LNCAP (cell line): ENCODE results near the gene RALGAPB.

Source experiments
- TF ChIP-seq, protein P1 (sequence below): fragments of 450-650 bp; IDR thresholded peaks from 2 replicates; pipeline ENCODE4 v1.5.1; 2017; ENCODE audit warnings: mild to moderate bottlenecking

Gene RALGAPB

GRCh38 chr20:38430679-38431325 is 41.8 kb upstream of the RALGAPB start:
- TF ChIP-seq, protein P1, sequence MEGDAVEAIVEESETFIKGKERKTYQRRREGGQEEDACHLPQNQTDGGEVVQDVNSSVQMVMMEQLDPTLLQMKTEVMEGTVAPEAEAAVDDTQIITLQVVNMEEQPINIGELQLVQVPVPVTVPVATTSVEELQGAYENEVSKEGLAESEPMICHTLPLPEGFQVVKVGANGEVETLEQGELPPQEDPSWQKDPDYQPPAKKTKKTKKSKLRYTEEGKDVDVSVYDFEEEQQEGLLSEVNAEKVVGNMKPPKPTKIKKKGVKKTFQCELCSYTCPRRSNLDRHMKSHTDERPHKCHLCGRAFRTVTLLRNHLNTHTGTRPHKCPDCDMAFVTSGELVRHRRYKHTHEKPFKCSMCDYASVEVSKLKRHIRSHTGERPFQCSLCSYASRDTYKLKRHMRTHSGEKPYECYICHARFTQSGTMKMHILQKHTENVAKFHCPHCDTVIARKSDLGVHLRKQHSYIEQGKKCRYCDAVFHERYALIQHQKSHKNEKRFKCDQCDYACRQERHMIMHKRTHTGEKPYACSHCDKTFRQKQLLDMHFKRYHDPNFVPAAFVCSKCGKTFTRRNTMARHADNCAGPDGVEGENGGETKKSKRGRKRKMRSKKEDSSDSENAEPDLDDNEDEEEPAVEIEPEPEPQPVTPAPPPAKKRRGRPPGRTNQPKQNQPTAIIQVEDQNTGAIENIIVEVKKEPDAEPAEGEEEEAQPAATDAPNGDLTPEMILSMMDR, result no peak

GRCh38 chr20:38432292-38432691 is 40.4 kb upstream of the RALGAPB start:
- TF ChIP-seq, protein P1, result no peak

DNA sequence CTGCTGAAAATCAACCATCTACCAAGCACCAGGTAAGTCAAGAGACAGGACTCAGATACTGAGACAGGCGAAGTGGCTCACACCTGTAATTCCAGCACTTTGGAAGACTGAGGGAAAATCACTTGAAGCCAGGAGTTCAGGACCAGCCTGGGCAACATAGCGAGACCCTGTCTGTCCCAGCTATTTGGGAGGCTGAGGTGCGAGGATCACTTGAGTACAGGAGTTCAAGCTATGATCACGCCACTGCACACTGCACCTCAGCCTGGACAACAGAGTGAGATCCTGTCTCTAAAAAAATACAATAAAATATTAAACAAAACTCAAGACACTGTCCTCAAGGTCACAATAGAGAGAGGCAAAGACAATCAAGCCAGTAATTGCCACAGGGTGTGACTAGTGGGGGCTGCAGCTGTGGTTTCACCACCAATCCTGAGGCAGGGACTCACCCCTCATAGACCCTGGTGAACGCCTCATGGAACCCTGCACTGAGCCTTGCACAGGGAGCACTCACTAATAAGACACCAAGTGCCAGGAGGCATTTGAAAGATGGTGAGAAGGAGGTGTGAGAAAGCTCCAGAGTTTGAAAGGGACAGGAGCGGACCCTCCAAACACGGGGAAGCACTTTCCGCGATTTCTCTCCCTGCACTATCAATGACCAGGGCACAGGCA is 39.2 kb upstream of the RALGAPB start:
- TF ChIP-seq, protein P1, result no peak

- TF ChIP-seq, protein P1, result no peak; the same call in 1 of the 2 replicates
Observed at GRCh38 chr20:38434301-38434741, 38.3 kb upstream of the RALGAPB start.

DNA sequence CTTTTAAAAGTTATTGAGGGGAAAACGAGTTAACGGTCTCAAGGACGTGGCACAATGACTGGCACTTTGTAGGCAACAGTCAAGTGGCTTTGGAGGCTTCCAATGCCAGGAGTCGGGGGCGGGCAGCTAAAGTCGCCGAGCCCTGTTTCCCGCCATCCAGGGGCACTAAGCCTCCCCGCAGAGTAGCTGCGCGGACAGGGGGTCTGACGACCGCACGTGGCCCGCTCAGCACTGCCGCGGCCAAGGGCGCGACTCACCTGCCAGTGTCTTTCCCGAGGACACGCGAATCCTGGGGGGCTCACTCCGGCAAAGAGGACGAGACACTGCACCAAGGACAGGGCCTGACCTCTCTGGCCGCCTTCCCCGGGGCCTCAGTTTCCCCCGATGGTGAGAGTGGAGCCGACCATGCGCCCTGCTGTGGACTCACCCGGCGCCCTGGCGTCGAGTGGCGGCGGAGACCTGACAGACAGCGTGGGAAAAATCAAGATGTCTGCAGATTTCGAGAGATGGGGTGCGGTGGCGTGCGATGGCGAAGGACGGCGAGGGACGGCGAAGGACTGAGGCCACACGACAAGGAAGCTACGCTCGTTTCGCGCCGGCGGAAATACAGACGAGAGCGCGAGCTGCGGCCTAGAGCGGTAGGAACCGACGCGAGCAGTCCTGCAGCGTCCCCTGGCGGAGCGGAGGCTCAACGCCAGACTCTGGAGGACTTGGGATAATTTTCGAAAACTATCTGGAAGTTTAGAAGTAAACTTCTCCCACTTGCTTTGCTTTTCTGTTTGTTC is 37.7 kb upstream of the RALGAPB start, which contains the start of gene SNHG17:
TSS of gene SNHG17 (minus strand) at position 559 of the 785 bp plus-strand sequence.
- TF ChIP-seq, protein P1, result peak; percentile 99

GRCh38 chr20:38435555-38435939 is 37.1 kb upstream of the RALGAPB start:
- TF ChIP-seq, protein P1, result 0 out of 2 replicates have a peak, but pooled peaks have one; percentile 23

- TF ChIP-seq, protein P1, result no peak
Observed at GRCh38 chr20:38437796-38438195, 34.8 kb upstream of the RALGAPB start.
